NCI-H2081 treated with DMSO at 0.1 percent for 48 hours (cell line): ENCODE results near the gene INPP5A.

Experiments
- DNase-seq: peaks from one replicate; lab custom pipeline; 2025; lab: John Stamatoyannopoulos, UW

INPP5A gene

DNA sequence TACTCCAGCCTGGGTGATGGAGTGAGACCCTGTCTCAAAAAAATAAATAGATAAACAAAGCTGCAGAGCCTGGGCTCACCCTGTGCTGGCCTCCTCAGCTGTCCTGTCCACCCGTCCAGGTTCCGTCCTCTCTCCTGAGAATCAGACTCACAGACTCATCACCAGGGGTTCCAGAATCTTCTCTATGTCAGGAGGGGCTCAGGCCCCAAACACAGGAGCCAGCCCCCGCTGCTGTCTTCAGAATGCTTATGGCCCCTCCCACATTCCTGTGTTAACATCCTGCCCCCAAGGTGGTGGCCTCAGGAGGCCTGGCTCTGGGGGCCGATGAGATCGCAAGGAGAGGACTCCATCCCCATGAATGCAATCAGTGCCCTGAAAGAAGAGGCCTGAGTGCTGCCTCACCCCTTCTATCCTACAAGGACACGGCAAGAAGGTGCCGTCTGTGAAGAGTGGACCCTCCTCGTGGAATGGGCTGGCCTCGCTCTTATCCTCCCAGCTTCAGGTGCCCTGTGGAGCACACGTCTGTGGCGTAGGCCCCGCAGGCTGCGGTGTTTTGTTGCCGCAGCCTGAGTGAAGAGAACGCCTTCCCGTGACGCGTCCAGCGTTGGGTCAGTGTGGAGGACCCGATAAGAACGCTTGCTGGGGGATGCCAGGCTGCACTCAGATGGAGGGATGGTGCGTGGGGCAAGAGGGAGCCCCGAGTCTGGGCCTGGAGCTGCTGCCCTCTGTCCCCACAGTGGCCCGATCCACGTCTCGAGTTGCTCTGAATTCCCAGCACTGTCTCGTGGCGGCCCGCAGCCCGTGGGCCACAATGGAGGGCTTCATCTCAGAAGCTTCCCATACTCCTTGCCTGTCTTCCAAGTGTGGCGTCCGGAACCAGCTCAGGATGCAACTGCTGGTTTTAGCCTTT, 77.1 kb downstream of the INPP5A start:
- DNase-seq: no peak

DNA sequence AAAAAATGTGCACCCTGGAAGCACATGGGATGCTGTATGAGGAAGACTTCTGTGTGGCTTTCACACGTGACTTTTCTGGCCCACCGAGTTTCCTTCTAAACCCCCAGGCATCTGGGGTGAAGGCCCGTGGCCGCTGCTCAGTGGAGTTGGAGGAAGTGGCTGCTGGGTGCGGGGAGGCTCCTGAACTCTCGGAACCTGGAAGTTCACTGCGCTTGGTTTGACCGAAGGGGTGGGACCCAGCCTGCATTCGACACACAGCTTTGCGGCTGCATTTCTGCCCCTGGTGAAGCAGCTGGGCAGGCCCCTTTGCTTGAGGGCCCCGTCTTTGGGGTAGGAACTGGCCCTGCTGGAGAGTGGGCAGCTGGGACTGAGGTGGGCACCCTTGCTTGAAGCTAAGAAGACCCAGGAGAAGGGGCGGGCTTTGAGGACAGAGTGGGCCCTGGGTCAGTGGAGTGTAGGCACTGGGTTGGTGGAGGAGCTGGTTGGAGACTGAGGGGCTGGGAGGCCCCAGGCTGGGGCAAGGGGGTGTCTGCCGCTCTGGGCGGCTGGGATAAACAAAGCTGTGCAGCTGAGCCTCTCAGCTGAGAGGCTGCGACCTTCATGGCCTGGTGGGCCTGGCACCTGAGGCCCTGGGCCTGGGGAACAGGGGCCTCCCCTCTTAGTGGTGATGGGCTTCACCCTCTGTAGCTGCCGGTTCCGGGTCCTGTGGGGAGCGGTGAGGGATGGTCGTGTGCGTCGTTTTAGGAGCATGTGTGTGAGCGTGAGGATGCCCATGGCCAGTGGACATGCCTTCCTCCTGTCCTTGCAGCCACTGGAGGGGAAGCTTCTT, 78.0 kb downstream of the INPP5A start:
- no peak for DNase-seq

DNA sequence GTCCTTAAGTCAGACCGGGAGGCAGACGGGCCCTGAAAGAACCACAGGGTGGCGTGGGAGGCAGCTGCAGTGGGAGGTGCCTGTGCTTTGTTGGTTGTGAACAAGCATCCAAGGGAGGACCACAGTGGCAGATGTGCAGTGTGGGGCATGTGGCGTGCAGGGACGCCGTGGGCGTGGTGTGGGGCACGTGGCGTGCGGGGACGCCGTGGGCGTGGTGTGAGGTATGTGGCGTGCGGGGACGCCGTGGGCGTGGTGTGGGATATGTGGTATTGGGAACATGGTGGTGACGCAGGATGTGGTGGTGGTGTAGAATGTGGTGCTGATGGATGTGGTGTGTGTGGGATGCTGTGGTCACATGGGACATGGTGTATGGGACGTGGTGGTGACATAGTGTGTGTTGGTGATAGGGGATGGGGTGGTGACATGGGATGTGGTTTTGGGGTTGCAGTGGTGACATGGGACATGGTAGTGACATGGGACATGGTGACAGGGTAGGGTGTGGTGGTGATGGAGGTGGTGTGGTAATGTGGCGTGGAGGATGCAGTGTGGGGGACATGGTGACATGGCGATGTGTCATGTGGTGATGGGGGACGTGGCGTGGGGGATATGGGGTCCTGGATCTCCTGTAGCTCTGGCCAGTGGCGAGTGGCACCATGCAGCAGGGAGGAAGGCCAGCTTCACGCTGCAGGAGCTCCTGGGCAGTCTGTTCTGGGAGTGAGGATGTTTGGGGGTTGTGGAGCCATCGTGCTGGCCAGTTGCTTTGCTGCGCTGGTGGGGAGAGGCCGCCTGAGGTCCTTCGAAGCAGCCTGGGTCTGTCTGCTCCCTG, 78.8 kb downstream of the INPP5A start:
- DNase-seq: no peak

DNA sequence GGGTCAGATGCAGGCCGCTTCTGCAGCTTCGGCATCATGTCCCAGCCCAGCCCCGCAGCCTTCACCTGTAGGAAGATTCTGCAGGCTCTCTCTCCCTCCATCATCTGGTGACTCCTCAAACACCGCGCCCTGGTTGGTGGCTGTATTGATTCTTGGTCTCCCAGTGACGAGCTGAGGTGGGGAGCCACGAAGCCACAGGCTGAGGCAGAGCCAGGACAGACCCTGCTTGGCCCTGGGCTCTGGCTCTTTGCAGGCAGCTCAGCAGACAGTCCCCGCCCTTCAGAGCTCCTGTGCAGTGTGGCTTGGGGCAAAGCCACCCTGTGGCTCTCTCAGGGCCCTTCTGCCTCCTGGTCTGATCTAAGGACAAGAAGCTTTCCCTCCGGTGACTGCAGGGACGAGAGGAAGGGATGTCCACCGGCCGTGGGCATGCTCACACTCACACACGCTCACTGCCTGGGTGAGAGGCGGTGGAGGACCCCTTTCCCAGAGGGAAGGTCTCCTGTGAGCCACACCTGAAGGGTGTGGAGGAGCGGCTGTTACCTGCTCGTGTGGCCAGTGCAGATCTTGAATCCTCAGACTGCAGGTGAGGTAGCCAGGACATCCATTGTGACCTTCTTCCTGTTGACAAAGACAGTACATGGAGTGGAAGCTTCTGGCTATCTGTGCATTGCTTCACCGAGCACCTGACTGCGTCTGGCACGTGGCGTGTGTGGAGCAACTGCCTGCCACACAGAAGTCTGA, 79.6 kb downstream of the INPP5A start:
- no peak for DNase-seq

DNA sequence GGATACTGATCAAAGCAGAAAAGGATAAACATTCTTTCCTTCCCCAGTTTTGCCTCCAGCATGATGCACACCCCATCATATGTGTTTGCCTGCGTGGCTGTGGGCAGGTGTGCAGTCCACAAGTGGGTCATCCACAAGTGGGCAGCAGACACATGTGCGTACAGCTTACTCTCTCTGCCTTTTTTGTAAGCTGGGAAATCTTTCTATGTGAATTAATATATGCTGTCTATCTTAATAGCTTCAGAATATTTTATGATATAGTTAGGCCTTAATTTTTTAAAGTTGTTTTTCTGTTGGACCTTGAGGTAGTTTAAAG, 80.1 kb downstream of the INPP5A start:
- no peak for DNase-seq

DNA sequence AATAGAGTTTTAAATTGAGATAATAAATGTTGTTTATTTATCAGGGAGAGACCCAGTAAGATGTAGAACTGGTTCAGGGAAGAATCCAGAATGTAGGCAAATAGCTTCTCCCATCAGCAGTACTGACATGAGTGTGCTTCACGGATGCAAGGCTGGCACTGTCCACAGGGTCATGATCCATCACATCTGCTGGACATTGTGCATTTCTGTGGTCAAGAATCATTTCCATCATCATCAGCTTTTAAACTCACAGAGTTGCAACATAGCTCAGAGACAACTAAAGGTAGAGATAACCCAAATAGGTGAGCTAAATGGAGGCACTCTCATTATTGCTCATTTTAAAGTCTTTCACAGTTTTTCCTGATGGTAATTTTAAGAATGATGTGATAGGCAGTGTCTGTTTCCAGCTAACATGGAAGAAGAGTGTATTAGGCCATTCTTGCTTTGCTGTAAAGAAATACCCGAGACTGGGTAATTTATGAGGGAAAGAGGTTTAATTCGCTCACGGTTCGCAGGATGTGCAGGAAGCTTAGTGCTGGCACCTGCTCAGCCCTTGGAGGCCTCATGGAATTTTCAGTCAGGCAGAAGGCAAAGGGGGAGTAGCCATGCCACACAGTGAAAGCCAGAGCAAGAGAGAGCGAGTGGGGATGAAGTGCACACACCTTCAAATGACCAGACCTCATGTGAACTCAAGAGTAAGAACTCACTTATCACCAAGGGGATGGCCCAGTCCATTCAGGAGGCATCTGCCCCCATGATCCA, 80.8 kb downstream of the INPP5A start:
- DNase-seq: no peak

DNA sequence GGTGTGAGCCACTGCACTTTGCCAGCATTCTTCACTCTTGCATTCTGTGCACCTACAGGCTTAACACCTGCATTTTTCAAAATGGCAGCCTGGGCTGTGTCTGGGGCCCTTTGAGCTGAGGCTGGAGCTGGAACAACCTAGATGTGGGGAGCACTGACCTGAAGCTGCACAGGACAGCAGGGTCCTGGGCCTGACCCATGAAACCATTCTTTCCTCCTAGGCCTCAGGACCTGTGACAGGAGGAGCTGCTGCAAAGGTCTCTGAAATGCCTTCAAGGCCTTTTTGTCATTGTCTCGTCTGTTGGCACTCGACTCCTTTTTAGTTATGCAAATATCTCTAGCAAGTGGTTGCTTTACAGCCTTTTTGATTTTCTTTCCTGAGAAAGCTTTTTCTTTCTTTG, 82.3 kb downstream of the INPP5A start:
- DNase-seq: no peak

DNA sequence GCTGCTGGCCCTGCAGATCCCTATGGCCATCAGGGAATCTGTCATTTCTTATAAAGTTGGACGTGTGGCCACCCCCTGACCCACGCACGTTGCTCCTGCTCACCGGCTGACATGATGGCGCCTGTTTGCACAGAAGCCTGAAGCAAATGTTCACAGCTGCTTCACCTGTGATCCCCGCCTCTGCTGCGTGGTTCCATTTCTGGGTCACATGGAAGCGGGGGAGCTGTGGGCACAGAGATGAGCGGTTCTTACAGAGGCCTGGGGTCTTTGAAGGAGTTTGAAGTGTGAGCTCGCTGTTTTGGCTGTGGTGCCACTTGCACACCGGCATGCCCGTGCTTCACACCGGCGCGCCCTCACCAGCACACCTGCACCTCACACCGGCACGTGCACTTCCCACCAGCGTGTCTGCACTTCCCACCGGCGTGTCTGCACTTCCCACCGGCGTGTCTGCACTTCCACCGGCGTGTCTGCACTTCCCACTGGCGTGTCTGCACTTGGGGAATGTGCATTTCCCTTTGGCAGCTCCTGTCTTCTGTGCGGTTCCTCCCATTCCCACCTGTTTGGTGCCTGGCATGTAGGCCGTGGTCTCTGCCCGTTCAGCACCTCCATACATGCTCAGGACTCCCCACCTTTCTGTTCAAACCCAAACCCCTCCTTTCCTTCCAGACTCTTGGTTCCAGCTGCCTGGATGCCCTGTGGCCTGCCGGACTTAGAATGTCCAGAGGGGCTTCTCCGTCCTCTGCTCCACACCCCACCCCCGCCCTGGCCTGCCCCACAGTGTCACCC, 86.7 kb downstream of the INPP5A start:
- no peak for DNase-seq

DNA sequence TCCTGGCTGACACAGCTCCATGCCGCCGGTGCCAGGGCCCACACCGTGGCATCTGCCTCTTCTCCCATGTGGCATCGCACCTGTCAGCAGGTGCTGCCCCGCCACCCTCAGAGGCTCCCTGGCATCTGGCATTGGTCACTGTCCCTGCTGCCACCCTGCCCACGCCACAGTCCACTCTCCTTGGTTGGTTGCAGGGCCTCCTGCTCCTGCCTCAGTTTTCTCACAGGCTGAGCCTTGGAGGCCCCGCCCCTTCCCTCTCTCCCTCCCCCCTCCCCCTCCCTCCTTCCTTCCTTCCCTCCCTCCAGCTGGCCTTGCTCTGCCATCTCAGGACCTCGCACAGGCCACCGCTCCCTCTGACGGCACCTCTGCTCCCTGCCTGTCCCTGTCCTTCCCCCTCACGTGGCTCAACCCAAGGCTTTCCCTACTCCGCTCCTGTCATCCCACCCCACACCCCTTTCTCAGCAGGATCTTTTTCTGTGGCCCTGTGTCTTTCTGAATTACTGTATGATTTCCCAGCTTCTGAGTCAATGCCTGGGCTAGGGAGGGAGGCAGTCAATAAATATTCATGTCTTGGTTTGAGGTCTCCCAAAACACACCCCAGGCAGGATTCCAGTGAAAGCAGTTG, 87.4 kb downstream of the INPP5A start:
- DNase-seq: no peak

DNA sequence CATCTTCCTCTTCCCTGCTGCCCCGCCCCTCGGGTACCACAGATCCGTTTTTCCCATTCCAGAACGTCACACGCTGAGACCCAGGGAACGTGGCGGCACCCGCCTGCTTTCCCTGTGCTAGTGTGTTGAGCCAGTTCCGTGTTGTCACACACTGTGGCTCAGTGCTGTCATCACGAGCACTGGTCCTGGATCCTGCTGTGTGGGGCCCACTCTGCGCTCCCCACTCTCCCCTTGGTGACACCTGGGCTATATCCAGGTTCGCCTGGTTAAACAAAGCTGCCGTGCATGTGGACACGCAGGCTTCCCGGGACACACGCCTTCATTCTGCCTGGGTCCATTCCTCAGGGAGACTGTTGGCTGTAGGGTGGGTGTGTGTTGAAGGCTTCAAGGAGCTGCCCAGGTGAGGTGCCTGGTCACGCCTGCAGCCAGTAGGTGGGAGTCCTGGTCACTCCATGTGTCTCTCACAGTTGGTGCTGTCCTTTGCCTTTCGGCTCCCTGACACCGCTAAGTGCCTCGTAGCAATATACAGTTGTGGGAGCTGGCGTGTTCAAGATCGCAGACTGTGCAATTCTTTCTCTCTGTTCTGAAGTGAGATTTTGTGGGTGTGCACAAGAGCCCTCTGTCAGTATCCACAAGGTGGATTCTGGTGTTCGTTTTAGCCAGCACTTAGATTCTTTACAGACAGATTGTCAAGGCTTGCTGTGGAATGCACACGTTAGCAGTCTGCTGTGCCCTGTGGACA, 88.6 kb downstream of the INPP5A start:
- DNase-seq: no peak

DNA sequence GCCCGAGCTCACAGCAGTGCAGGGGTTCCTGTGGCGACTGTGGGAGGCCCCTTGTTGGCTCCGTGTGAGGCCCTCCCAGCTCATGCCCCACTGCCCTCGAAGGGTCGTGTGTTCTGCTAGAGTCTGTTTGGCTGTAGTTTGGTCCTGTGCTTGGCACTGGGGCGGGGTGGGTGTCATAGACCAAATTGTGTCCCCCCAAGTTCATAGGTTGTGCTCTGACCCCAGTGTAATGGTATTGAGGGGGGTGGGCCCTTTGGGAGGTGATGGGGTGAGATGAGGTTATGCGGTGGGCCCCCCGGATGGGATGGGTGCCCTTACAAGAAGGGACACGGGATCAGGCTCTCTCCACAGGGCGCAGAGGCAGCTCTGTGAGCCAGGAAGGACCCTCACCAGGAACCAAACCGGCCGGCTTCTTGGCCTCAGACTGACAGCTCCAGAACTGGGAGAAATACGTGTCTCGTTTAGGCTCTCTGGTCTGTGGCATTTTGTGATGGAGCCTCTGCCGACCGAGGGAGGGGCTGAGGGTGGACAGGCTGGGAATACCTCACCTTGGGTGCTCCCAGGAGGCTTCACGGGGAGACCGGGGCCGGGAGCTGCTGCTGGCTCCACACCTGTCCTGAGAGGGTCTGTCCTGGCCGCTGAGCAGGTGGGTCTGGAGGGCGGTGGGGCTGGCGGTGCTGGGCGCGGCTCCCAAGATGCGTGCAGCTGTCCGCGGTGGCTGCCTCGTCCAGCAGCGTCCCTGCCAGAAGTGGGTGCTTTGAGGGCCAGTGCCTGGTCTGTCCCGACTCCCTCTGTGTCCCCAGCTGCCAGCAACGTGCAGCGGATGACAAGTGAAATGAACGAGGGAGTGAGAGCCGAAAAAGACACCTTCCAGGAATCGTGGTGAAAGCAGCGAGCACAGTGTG, 89.4 kb downstream of the INPP5A start:
- DNase-seq: no peak

DNA sequence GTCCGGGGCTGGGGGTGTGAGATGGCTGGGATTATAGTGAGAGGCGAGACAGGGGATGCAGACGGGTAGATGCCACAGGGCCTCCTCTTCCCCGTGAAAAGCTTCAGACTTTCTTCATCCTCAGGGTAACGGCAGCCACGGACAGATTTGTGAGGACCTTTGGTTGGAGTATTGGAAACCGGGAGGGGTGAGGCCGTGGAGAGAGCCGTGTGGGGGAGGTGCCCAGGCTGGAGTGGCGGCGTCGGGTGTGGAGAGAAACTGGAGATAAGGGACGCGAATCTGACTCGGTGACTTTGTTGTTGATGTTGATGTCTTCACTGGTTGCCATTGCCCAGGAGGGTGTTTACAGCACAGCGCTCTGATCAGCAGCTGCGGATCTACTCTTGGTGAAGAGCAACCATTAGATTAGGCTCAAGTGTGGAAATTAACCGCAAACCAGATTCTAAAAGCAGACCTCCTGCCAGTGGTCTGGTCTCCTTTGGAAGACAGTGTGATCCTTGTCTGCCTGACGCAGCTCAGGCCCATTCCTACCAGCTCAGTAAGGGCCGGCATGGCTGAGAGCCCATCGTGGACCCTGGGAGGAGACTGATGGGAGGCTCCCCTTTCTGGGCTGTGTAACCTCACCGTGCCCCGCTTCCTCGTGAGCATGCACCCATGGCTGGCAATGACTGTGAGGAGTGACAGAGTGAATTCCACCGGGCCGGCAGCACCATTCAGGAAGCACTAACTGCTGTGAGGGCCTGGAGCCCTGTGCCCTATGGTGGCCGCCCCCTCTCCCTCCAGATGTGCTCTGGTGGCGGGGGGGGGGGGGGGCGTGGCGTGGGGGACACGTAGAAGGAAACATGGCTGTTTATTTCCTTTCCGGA, 90.3 kb downstream of the INPP5A start:
- DNase-seq: no peak

DNA sequence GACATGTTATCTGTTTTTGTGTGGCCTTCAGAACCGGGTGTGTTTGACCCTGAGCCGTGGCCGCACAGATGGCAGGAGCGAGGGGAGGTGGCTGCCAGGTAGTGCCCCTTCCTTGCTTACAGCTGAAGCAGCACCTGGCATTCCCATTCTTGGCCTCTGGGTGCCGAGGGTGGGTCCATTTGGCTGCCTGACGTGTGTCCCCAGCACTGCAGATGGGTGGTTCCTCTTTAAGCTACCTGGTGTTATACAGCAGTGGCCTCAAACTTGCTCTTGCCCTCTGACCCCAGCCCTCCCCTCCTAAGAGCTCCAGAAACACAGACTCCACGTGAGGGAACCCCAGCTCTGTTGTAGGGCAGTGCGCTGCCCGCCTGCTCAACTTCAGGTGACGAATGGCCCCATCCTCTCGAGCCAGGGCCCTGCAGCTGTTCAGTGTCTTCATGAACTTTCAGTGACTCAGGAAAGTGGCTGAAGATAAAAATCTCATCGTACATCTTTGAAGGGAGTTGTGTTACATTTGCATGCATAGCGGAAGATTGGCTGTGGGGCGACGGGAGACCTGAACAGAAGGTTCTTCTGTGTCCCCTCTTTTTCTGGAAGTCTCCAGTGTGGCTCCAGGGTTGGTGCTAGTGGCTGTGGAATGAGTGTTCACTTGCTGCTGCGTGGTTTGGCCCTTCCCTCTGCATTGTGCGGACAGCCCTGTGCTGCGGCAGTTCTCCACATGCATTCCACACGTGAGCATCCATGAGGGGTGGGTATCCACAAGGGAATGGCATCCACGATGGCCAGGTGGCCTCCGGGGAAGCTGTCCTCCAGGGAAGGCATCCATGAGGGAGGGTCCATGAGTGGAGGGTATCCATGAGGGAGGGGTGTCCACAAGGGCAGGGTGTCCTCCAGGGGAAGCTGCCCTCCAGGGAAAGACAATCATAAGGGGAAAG, 91.6 kb downstream of the INPP5A start:
- no peak for DNase-seq

DNA sequence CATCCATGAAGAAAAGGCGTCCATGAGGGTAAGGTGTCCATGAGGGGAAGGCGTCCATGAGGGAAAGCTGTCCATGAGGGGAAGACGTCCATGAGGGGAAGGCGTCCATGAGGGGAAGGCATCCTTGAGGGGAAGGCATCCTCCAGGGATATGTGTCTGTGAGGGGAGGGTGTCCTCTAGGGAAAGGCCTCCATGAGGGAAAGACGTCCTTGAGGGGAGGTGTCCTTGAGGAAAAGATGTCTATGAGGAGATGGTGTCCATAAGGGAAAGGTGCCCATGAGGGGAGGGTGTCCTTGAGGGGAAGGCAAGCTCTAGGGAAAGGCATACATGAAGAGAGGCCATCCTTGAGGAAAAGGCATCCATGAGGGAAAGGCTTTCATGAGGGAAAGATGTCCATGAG, 92.6 kb downstream of the INPP5A start:
- DNase-seq: no peak

DNA sequence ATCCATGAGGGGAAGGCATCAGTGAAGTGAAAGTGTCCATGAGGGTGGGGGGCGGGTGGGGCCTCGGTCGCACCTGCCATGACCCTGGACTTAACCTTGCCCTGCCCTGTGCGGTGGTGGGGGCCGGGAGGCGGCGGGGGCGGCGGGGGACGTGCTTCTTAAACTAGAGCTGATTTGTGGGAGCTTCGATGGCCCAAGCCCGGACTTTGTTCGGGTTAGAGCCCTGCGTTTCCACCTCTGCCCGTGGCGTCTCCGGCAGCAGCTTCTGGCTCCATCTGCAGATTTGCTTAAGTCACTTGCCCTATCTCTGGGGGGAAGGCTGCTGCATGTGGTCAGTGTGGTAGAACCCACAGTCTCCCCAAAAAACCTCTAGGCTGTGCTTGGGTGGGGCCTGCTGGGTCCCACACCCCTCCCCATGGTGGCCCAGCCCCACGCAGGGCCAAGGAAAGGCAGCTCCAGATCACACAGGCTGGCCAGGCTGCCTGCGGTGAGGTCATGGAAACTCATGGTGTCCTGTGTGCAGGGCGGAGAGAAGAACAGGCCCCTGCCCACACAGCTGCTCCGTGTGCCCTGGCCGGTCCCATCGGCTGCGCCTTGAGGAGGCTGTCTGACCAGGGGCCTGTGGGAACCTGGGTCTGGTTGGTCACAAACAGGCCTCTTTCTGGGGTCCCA, 93.2 kb downstream of the INPP5A start:
- no peak for DNase-seq
